ENCODE results near the gene ALK. TPM values are rescaled to one million over a fixed set of nuclear protein-coding genes. Genes with fewer than 3 reads are reported as not detected.

Gene ALK
- total RNA-seq, 1 donor from 2014 or later: not detected

DNA sequence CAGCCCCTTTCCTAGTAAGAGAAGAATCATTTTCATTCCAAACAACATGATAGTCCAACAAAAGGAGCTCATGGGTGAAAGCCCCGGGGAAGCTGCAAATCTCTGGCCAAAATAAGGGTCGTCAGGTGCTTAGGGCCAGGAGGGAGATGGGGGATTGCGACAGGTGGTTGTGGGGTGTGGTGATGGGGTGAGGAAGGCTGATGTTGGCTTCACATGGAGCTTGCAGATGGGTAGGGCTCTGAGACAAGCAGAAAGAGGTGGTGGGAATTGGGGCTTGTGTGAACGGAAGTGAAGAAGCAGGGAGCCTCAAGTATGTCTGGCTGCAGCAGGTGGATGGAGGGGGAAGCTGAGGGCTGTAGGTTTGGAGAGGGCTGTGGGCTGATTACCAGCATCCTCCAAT is 680.0 kb downstream of the ALK start:
- Histone ChIP-seq H3K36me3 (ENCODE audit: control insufficient read depth, insufficient read depth, low read length) (no peaks in the 10 kb centered on the region), H3K4me3 (ENCODE audit: low read depth, low read length) (no peak overlapping the region), H3K27me3 (ENCODE audit: control insufficient read depth, insufficient read depth, low read length) (no peaks in the 10 kb centered on the region)
- DNase-seq (ENCODE audit: low read depth): no peak
- no peak for FAIRE-seq
- TF ChIP-seq CTCF (IDR thresholded peaks at IDR 0.05; ENCODE audit: insufficient read depth, low read length, severe bottlenecking): no peak

- no peak for TF ChIP-seq CTCF (IDR thresholded peaks at IDR 0.05; ENCODE audit: insufficient read depth, low read length, severe bottlenecking)
- no peak for DNase-seq (ENCODE audit: low read depth)
- FAIRE-seq: no peak
- Histone ChIP-seq H3K36me3 (ENCODE audit: control insufficient read depth, insufficient read depth, low read length) (no peaks in the 10 kb centered on the region), H3K4me3 (ENCODE audit: low read depth, low read length) (no peak overlapping the region), H3K27me3 (ENCODE audit: control insufficient read depth, insufficient read depth, low read length) (no peaks in the 10 kb centered on the region)
Observed at GRCh38 chr2:29240601-29241000, 680.8 kb downstream of the ALK start.

- Histone ChIP-seq H3K27me3 (ENCODE audit: control insufficient read depth, insufficient read depth, low read length) (no peaks in the 10 kb centered on the region), H3K4me3 (ENCODE audit: low read depth, low read length) (no peak overlapping the region), H3K36me3 (ENCODE audit: control insufficient read depth, insufficient read depth, low read length) (no peaks in the 10 kb centered on the region)
- no peak for TF ChIP-seq CTCF (IDR thresholded peaks at IDR 0.05; ENCODE audit: insufficient read depth, low read length, severe bottlenecking)
- FAIRE-seq (no peak), DNase-seq (ENCODE audit: low read depth) (no peak)
Observed at GRCh38 chr2:29239209-29239960, 682.0 kb downstream of the ALK start.

GRCh38 chr2:29238497-29238896 is 682.9 kb downstream of the ALK start:
- Histone ChIP-seq H3K36me3 (ENCODE audit: control insufficient read depth, insufficient read depth, low read length) (no peaks in the 10 kb centered on the region), H3K27me3 (ENCODE audit: control insufficient read depth, insufficient read depth, low read length) (peaks cover 2% of the 10 kb centered on the region), H3K4me3 (ENCODE audit: low read depth, low read length) (no peak overlapping the region)
- TF ChIP-seq CTCF (IDR thresholded peaks at IDR 0.05; ENCODE audit: insufficient read depth, low read length, severe bottlenecking): peak; percentile 78
- DNase-seq (ENCODE audit: low read depth) (peak; percentile 28), FAIRE-seq (no peak)

- no peaks in the 10 kb centered on the region for H3K36me3 ChIP-seq (ENCODE audit: control insufficient read depth, insufficient read depth, low read length)
- no peak for TF ChIP-seq CTCF (IDR thresholded peaks at IDR 0.05; ENCODE audit: insufficient read depth, low read length, severe bottlenecking)
- no peak for FAIRE-seq
- no peak for DNase-seq (ENCODE audit: low read depth)
- H3K27me3 ChIP-seq (ENCODE audit: control insufficient read depth, insufficient read depth, low read length): peaks cover 2% of the 10 kb centered on the region
- H3K4me3 ChIP-seq (ENCODE audit: low read depth, low read length): no peak overlapping the region
Observed at GRCh38 chr2:29236074-29236473, 685.3 kb downstream of the ALK start.

DNA sequence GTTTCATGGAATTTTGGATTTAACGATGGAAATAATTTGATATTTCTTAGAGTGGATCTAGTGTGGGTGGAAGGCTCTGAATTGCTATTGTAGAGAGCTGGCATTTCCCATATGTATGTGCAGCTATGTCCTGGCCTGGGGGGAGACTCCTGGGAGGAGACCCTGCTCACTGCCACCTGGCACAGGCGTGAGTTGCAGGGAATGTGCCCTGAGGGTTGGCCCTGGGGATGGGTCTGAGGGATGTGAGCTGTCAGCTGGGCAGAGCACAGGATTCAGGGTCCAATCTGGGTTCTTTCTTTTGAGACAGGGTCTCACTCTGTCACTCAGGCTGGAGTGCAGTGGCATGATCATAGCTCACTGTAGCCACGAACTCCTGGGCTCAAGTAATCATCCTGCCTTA is 686.0 kb downstream of the ALK start:
- FAIRE-seq (no peak), DNase-seq (ENCODE audit: low read depth) (no peak)
- TF ChIP-seq CTCF (IDR thresholded peaks at IDR 0.05; ENCODE audit: insufficient read depth, low read length, severe bottlenecking): no peak
- H3K27me3 ChIP-seq (ENCODE audit: control insufficient read depth, insufficient read depth, low read length): peaks cover 3% of the 10 kb centered on the region
- H3K4me3 ChIP-seq (ENCODE audit: low read depth, low read length): no peak overlapping the region
- H3K36me3 ChIP-seq (ENCODE audit: control insufficient read depth, insufficient read depth, low read length): no peaks in the 10 kb centered on the region
